NCI-H1694 treated with DMSO at 0.1 percent for 48 hours (cell line): ENCODE results near the gene ICE2.

Experiments used
- DNase-seq: peaks from one replicate; lab custom pipeline; 2025; lab: John Stamatoyannopoulos, UW

Gene ICE2

GRCh38 chr15:60390231-60390630 lies 88.7 kb downstream of the ICE2 start:
- DNase-seq, result no peak

GRCh38 chr15:60389261-60390077 lies 89.5 kb downstream of the ICE2 start:
- no peak for DNase-seq

GRCh38 chr15:60387321-60387720 lies 91.6 kb downstream of the ICE2 start:
- no peak for DNase-seq

DNA sequence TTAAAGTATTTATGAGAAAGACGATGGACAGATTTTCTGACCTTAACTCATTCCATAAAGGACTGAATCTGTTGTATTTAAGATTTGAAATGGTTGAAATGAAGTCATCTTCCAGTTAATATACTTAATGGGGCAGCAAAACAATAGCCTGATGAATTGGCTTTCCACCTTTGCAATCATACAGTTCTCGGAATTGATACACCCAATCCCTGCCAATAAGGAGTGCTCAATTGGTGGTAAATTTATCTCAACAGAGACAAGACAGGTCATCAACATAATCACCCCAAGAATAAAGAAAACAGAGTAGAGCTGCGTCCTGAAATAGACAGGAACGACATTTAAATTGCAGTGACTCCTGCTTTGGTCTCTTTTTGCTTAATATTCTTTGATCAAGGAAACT lies 92.3 kb downstream of the ICE2 start:
- DNase-seq, result no peak

DNA sequence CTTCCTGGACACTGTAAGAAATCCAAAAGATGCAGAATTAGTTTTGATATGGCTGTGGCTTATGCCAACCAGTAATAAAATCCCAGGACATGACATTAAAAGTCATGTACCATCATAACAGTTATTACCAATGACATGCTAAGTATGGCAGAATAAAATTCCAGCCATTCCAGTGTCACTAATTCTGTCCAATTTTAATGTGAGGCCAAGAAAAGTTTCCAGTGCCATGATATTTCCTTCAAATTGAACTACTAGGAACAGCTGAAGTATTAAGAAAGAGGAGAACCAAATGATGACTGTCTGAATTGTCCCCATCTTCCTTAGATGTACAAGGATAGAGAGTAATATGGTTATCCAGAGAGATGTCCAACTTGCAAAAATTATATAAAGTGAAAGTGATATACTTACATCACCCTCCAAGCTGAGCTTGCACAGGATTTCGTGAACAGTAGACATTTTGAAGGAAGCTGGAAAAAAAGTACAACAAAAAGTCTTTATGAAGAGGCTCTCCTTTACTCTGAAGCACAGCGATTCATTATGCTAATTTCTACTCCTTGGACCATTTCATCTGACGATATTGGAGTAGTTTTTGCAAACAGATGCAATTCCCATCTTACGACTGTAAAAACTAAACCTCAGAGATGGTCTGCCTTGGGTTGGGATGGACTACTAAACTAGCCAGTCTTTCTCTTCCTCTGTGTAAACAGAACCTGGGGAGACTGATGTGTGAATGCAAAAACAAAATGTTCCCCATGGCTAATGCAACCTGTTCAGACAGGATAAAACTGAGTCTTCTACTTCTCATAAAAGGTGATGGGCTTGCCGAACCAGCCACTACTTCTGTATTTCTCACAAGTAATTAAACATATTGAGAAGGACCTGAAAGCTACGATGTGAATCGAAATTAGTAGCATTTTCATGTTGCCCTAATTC lies 93.1 kb downstream of the ICE2 start:
- DNase-seq, result no peak

DNA sequence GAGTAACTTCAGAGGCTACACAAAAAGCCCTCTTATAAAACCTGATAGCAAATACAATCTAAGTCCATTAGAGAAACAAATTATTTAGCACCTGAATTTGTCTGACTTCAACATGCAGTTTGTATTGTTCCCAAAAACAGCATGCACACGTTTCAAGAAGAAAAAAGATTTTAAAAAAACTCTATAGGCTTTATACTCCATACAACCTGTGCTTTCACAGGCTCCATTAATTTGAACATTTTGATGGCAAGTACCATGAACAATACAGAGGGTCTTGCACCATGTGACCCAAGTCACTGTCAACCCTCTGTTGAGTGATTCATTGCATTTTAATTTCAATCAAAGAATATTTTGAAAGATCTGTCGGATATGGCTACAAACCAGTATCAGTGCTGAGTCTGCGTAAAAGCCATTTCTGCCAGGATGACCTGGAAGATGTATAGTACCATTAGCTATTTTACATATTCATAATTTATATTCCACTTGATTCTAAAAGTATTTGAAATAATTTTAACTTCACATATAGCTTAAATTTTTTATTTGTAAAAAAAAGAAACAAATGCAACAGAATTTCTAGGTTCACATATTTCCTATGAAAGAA lies 94.3 kb downstream of the ICE2 start:
- no peak for DNase-seq

- DNase-seq, result no peak
Measured at GRCh38 chr15:60384053-60384452, 94.9 kb downstream of the ICE2 start.

- no peak for DNase-seq
Measured at GRCh38 chr15:60382773-60383674, 95.9 kb downstream of the ICE2 start.

DNA sequence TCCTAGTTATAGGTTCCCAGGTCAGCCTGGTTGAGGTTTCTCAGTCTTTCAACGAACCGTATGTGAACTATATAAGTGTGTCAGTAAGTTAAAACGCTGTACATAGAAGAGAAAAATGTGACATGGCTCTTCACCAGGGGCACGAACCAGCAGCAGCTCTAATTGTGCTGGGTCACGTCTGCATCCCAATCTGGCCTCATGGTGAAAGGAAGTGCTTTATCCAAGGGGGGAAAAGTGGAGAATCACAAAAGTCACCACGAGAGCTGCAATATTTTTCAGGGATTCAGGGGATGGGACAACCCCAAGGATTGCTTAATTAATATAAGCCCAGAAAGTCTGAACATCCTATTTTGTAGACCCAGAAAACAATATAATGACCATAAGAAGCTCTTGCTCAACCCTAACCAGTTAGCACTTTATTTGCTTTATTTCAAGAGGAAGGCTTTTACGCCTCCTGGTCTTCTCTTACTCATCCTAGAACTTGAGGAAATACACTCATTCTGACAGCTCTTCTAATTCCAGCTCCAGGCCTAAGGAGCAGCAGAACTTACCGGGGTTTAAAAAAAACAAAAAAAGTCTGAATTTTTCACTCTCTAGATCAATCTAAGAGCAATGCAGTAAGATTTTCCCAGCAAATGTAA lies 97.7 kb downstream of the ICE2 start:
- DNase-seq, result no peak

DNA sequence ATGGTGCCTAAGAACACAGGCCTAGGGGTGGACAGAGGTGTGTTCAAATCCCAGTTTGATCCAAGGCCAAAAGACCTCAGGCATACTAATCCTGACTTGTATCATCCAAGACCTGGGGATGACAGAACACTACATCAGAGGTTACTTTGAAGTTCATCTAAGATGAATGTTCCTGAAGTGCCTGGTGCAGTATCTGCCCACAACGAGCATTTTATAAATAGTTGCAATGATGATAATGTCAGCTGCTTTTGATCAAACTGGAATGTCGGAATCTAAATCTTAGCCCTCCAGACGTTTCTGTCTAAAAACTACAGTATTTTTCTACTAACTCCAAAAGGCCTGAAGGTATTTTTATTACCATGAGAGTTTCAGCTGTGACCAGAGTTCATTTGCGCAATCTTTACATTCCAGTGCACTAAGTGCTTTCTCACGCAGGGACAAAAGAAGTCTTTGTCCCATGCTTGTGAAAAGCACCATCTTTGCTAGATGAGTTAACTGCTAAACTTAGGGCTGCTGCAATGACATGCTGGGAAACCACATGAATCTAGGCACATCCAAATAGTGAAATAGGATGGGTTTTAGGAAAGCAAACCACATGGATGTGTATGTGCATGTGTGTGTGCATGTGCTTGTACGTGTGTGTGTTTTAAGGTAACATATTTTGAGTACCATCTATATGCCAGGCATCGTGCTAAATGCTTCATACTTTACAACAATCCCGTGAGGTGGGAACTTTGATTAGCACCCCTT lies 99.2 kb downstream of the ICE2 start:
- DNase-seq, result no peak

DNA sequence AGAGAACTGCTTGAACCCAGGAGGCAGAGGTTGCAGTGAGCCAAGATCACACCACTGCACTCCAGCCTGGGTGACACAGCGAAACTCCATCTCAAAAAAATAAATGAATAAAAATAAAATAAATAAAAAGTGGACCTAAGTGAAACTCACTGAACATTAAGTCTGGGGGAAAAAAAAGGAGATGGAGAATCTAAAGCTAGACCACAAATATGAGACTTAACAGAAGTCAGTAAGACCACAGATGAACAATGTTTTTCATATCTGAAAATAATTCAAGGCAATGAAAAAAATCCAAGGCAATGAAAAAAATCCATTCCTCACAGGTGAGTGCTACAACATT lies 99.8 kb downstream of the ICE2 start:
- no peak for DNase-seq

DNA sequence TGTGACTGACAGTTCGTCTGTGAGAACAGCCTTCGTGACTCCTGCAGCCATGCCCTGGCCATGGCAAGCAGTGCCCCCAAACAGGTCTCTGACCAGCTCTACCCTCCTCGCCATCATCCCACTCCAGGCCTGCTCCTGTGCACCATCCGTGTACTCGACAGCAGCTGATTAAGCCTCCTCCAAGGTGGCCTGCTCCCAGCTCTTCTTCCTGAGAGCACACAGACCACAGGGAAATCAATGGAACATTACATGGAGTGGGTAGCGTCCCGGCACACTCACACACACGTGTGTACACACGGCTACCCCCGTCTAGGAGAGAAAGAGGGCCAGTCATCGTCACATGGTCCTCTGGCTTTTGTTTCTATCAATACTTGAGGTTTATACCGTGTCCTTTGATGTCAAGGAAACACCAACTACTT lies 102.3 kb downstream of the ICE2 start:
- DNase-seq, result no peak

- peak; percentile 63 for DNase-seq
Measured at GRCh38 chr15:60375306-60375705, 103.6 kb downstream of the ICE2 start.

- peak; percentile 56 for DNase-seq
Measured at GRCh38 chr15:60374628-60375081, 104.3 kb downstream of the ICE2 start.

GRCh38 chr15:60374209-60374608 lies 104.7 kb downstream of the ICE2 start:
- peak; percentile 56 for DNase-seq

GRCh38 chr15:60373745-60374144 lies 105.2 kb downstream of the ICE2 start:
- peak; percentile 32 for DNase-seq

GRCh38 chr15:60373327-60373726 lies 105.6 kb downstream of the ICE2 start:
- DNase-seq, result no peak

DNA sequence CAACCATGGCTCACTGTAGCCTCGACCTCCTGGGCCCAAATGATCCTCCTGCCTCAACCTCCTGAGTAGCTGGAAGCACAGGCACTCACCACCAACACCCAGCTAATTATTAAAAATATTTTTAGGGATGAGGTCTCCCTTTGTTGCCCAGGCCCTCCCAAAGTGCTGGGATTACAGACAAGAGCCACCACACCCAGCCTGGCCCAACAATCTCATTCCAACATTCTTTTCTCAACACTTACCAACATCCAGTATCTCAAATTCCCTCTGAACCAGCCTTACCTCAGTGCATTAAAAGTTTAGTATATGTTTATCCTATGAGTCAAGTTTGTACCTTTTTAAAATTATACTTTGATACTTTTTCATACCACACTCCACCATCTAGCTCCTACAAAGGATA lies 106.2 kb downstream of the ICE2 start:
- no peak for DNase-seq

GRCh38 chr15:60372227-60372626 lies 106.7 kb downstream of the ICE2 start:
- DNase-seq, result no peak
